ENCODE results near the gene WDR81.
"Not testable (repeated sequence)": the region's sequence is repeated elsewhere in the genome, so short reads cannot be mapped to it uniquely, and the experiment has no call there.

Gene WDR81

DNA sequence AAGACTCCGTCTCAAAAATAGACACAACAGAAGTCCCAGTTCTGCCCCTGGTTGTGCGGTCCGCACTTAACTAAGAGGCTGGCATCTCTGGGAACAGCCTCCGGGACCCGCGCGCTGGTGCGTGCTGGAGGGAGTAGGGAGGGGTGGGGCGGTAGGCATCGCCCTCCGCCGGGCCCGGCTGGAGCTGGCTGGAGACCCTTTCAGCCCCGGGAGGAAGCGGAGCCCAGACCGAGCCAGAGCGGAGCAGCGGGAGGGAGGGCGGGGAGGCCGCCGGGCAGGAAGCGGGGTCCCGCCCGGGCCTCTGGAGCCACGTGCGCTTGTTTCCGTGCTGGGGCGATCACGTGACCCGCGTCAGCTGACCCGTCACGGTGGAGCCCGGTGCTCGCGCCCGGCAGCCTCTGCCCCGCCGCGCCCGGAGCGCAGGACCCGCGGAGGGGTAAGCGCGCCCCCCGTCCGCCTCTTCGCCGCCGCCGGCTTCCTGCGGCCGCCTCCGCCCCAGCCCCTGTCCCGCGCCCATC, at the start of gene WDR81:
TSS of gene WDR81 (plus strand) at position 354 of the 518 bp plus-strand sequence. CDS start 256 bp downstream, outside the sequence.
- ChIA-PET CTCF (interaction anchor here (0.6 kb wide), 1 partner anchor 42 kb away, joined by 4 read pairs; no protein-coding TSS in a partner anchor), POLR2A (interaction anchor here (1.1 to 1.2 kb wide), 2 partner anchors 12 to 37 kb away, joined by 3 read pairs; partner anchors contain the start of gene SERPINF1)
- TF ChIP-seq L3MBTL2 (conservative IDR thresholded peaks at IDR 0.05) (peak; percentile 82), ELF4 (IDR thresholded peaks at IDR 0.05) (no peak)
- DNase-seq (ENCODE audit: extremely low spot score): peak; percentile 87

DNA sequence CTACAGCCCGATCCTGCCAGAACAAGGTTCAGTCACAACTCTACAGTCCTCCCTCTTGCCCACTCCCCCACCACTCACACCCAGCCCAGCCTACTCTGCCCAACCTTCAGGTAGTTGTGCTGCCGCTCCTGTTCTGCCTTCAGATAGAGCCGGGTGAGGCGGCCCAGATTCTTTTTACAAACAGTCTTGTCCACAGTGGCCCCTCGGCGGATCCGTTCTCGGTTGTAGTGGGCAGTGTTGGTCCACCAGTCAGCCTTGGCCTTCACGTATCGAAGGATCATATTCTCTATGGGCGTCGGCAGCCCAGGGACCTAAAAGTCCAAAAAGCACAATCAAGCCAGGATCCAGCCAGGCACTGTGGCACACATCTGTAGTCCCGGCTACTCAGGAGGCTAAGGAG, 48.1 kb upstream of the WDR81 start:
- no peak for TF ChIP-seq CTBP1 (IDR thresholded peaks at IDR 0.05; ENCODE audit: borderline replicate concordance)
- TF ChIP-seq ZNF384 (IDR thresholded peaks at IDR 0.05): no peak
- TF ChIP-seq SUZ12 (IDR thresholded peaks at IDR 0.05): no peak
- TF ChIP-seq BHLHE40 (IDR thresholded peaks at IDR 0.05; ENCODE audit: borderline replicate concordance): no peak
- no peak for TF ChIP-seq FOXA1 (IDR thresholded peaks at IDR 0.05)
- no peak for TF ChIP-seq L3MBTL2 (conservative IDR thresholded peaks at IDR 0.05)
- TF ChIP-seq ELF4 (IDR thresholded peaks at IDR 0.05): no peak
- ChIA-PET POLR2A (no interaction called here), CTCF (no interaction called here)
- DNase-seq (ENCODE audit: extremely low spot score): no peak

GRCh38 chr17:1683459-1683858, 41.0 kb upstream of the WDR81 start:
- no peak for DNase-seq (ENCODE audit: extremely low spot score)

DNA sequence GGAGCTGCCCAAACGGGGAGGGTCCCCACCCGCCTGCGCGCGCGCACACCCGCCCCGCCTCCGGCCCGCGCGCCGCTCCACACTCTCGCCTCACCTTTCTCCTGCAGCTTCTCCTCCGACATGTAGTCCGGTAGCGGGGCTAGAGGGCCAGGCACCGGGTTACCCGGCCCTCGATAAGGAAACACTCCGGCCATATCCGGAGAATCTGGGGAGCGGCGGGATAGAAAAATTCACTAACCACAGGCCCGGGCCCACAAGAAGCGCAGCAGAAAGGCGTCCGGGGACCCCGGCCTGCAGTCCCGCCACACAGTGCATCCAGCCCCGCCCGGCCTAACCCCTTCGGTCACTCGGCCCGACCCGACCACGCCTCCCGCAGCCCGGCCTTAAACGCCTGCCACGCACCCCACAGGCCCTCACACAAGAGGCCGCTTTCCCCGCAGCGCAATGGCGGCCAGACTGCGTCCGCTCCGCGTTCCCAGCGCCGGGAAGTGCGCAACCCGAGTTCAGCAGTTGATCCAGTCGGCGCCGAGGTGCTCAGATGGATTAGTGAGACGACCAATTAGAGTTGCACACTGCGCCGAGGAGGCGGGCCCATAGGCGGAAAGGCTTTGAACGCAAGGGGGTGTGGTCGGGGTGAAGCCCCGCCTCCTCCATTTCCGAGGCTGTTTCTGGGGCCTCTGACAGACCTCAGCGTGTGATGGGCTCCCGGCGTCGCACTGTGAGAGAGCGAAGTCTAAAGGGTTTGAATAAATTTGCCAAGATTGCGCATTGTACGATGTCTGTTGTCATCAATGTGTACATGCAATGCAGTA, 39.9 kb upstream of the WDR81 start, which contains the start of gene PRPF8:
TSS of gene PRPF8 (minus strand) at position 490 of the 812 bp plus-strand sequence. CDS start at position 194, 296 bp downstream.
- CTCF ChIA-PET: interaction anchor here (1.0 to 1.2 kb wide), 2 partner anchors 32 to 37 kb away, joined by 3 to 8 read pairs; no protein-coding TSS in a partner anchor
- POLR2A ChIA-PET: interaction anchor here (0.7 to 2.0 kb wide), 11 partner anchors 9 to 35 kb away, joined by 3 to 13 read pairs (median 4); partner anchors contain the start of gene RILP
- TF ChIP-seq SP1 (IDR thresholded peaks at IDR 0.05) (no peak), L3MBTL2 (conservative IDR thresholded peaks at IDR 0.05) (peak; percentile 67)
- TF ChIP-seq, protein P1, sequence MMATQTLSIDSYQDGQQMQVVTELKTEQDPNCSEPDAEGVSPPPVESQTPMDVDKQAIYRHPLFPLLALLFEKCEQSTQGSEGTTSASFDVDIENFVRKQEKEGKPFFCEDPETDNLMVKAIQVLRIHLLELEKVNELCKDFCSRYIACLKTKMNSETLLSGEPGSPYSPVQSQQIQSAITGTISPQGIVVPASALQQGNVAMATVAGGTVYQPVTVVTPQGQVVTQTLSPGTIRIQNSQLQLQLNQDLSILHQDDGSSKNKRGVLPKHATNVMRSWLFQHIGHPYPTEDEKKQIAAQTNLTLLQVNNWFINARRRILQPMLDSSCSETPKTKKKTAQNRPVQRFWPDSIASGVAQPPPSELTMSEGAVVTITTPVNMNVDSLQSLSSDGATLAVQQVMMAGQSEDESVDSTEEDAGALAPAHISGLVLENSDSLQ (IDR thresholded peaks at IDR 0.05): peak; percentile 98
- peak; percentile 99 for DNase-seq (ENCODE audit: extremely low spot score)

More at GRCh38 chr17:1683459-1683858, 41.0 kb upstream of the WDR81 start:
- CTCF ChIA-PET: interaction anchor here (1.2 kb wide), 1 partner anchor 38 kb away, joined by 8 read pairs; no protein-coding TSS in a partner anchor
- no peak for TF ChIP-seq ELF4 (IDR thresholded peaks at IDR 0.05)
- no peak for TF ChIP-seq FOXA1 (IDR thresholded peaks at IDR 0.05)
- no peak for TF ChIP-seq BHLHE40 (IDR thresholded peaks at IDR 0.05; ENCODE audit: borderline replicate concordance)
- no peak for TF ChIP-seq TARDBP (IDR thresholded peaks at IDR 0.05)
- no peak for TF ChIP-seq LEF1 (IDR thresholded peaks at IDR 0.05; ENCODE audit: borderline replicate concordance)
- no peak for TF ChIP-seq FOXM1 (IDR thresholded peaks at IDR 0.05; ENCODE audit: borderline replicate concordance)
- no peak for TF ChIP-seq FOXK2 (IDR thresholded peaks at IDR 0.05)
- no peak for TF ChIP-seq SP1 (IDR thresholded peaks at IDR 0.05)
- TF ChIP-seq HDGF (IDR thresholded peaks at IDR 0.05; ENCODE audit: borderline replicate concordance): no peak
- TF ChIP-seq ARNT (IDR thresholded peaks at IDR 0.05): no peak
- TF ChIP-seq L3MBTL2 (conservative IDR thresholded peaks at IDR 0.05): no peak
- no peak for TF ChIP-seq CTBP1 (IDR thresholded peaks at IDR 0.05; ENCODE audit: borderline replicate concordance)
- TF ChIP-seq, protein P1 (IDR thresholded peaks at IDR 0.05): no peak
- TF ChIP-seq NFRKB (IDR thresholded peaks at IDR 0.05): no peak
- TF ChIP-seq ZNF384 (IDR thresholded peaks at IDR 0.05): no peak
- POLR2A ChIA-PET: interaction anchor here (0.9 to 2.0 kb wide), 6 partner anchors 11 to 33 kb away, joined by 3 to 13 read pairs (median 4); no protein-coding TSS in a partner anchor

GRCh38 chr17:1686086-1686485, 38.4 kb upstream of the WDR81 start:
- ChIA-PET CTCF (interaction anchor here (0.5 kb wide), 1 partner anchor 43 kb away, joined by 3 read pairs; no protein-coding TSS in a partner anchor), POLR2A (no interaction called here)
- no peak for DNase-seq (ENCODE audit: extremely low spot score)
- TF ChIP-seq FOXA1 (IDR thresholded peaks at IDR 0.05): no peak
- TF ChIP-seq LEF1 (IDR thresholded peaks at IDR 0.05; ENCODE audit: borderline replicate concordance): no peak
- TF ChIP-seq L3MBTL2 (conservative IDR thresholded peaks at IDR 0.05): no peak
- TF ChIP-seq SUZ12 (IDR thresholded peaks at IDR 0.05): no peak
- TF ChIP-seq CTBP1 (IDR thresholded peaks at IDR 0.05; ENCODE audit: borderline replicate concordance): no peak
- no peak for TF ChIP-seq BHLHE40 (IDR thresholded peaks at IDR 0.05; ENCODE audit: borderline replicate concordance)
- TF ChIP-seq ZNF384 (IDR thresholded peaks at IDR 0.05): no peak
- no peak for TF ChIP-seq NFRKB (IDR thresholded peaks at IDR 0.05)
- TF ChIP-seq, protein P1 (IDR thresholded peaks at IDR 0.05): no peak

DNA sequence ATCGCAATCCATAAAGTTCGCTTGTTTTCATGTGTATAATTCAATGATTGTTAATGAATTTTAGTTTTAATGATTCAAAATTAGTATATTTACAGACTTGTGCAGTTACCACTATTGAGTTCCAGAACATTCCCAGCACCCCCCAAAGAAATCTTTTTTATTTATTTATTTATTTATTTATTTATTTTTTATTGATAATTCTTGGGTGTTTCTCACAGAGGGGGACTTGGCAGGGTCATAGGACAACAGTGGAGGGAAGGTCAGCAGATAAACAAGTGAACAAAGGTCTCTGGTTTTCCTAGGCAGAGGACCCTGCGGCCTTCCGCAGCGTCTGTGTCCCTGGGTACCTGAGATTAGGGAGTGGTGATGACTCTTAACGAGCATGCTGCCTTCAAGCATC, 36.1 kb upstream of the WDR81 start:
- POLR2A ChIA-PET; CTCF ChIA-PET; DNase-seq (ENCODE audit: extremely low spot score): not testable (repeated sequence)
